Cardiac fibroblast (primary cell): Measurements from ENCODE around the gene DNLZ.

Experiments
- DNase-seq, 2 donors: peaks; one replicate each; pipeline versions ENCODE4 v3.0.0 to v3.0.0-alpha.2; 2010; ENCODE audit warnings: low read depth in 2 of 2
- H3K4me3 ChIP-seq, 2 donors: replicated peaks in 1 of 2; 1 replicate in 1 of 2; 2 replicates in 1 of 2; pipeline ENCODE4 v1.5.1; 2011; ENCODE audit warnings: low read depth in 2 of 2, low read length in 2 of 2, mild to moderate bottlenecking in 2 of 2, moderate library complexity in 1 of 2
- CTCF ChIP-seq: IDR thresholded peaks from one replicate; pipeline ENCODE4 v1.5.1; 2011; ENCODE audit warnings: low read depth, mild to moderate bottlenecking, low read length, inconsistent platforms

DNLZ gene

GRCh38 chr9:136379891-136380290 lies 16.3 kb upstream of the DNLZ start:
- TF ChIP-seq CTCF = no peak
- no peak for DNase-seq
- H3K4me3 ChIP-seq = no peak overlapping the region

DNA sequence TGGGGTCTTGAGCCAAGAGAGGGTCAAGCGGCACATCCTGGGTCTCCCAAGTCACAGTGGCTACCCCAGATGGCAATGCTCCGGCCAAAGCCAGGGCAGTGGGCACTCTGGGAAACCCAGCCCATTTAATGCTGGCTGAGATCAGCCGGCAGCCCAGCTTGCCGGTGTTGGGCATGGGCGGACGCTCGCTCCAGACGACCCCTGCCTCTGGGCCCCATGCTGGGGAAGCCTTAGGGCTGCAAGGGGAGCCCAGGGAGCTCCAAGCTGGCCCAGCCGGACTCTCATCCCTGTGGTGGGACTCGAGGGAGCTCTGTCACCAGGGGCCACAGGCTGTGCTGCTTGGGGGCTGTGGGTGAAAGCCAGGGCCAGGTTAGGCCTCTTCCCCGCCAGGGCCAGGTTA lies 15.9 kb upstream of the DNLZ start:
- H3K4me3 ChIP-seq = no peak overlapping the region
- DNase-seq = no peak
- TF ChIP-seq CTCF = no peak

DNA sequence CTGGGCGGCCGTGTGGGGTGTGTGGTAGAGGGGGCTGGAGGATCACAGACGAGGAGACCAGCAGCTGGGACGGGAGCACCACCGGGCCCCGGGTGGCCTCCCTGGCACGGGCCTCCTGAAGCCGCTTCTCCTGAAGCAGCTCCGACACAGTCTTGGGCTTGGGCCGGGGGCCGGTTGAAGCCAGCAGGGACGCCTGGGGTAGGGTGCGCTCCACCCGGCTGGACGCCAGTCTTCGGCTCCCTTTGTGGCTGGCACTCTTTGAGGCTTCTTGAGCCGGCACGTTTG lies 15.4 kb upstream of the DNLZ start:
- no peak for DNase-seq
- no peak overlapping the region for H3K4me3 ChIP-seq
- TF ChIP-seq CTCF = no peak

DNA sequence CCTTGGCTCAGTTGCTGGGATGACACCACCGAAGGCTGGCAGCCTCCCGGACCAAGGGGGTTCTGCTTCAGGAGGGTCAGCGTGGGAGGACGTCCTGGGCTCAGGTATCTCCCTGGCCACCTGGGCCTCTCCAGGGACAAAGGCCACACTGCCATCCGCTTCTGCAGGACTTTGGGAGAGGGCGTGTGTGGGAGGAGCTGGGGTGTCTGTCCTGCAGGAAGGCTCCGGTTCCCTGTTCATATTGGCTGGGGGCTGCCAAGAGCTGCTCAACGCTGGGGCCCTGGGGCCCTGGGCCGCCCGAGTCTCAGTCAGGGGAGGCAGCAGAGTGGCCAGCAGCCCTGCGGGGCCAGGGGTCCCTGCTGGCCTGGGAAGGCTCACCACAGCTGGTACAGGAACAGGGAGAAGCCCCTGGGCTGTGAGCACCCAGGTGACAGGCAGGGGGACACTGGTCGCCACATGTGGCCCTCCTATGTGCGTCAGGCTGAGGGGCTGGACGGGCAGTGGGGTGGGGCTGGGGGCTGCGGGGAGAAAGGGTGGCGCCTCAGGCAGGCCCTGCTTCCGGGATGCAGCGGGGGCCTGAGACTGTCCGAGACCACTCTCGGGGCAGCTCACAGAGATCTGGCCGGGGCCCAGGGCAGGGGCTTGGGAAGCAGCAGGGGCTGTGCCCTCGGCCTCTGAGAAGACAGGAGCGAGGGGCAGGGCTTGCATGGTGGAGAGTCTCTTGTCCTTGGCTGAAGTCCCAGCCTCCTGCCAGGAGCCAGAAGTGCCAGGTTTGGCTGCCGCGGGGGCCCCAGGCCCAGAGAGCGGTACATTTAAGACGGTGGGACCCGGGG lies 14.8 kb upstream of the DNLZ start:
- no peak overlapping the region for H3K4me3 ChIP-seq

DNA sequence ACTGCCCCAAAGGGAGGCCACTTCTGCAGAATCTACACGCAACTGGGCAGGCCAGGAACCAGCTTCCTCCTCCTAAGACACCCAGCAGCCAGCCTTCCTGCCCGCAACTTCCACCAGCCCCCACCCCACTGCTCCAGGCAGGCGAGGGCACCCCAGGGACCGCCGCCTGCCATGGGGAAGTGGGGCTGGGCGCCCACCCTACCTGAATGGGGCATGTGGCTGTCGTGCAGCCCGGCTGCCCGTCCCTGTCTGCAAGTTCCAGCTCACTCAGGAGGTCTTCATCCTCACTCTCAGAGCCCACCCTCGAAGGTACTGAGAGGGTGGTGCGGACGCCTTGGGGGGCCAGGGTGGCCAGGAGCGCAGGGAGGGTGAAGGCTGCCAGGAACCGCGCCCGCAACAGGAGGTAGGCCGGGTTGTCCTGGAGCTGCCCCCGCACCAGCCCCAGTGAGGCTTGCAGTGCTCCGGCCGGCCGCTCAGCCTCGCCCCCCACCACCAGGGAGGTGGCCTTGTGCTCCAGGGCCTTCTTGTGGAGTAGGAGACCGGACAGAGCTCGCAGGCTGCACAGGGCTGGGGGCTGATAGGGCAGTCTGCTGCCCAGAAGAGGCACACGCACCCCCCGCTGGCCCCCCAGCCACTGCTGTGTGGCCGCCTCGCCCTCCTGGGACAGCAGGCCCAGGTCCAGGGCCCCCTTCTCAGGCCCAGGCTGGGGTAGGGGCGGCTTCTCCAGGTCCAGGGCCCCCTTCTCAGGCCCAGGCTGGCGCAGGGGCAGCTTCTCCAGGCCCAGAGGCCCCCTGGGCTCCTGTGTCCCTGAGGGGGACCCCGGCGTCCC lies 14.0 kb upstream of the DNLZ start:
- H3K4me3 ChIP-seq = no peak overlapping the region
- DNase-seq = no peak
- no peak for TF ChIP-seq CTCF

More for the DNA sequence above, 14.8 kb upstream of the DNLZ start:
- no peak for TF ChIP-seq CTCF
- DNase-seq = no peak

DNA sequence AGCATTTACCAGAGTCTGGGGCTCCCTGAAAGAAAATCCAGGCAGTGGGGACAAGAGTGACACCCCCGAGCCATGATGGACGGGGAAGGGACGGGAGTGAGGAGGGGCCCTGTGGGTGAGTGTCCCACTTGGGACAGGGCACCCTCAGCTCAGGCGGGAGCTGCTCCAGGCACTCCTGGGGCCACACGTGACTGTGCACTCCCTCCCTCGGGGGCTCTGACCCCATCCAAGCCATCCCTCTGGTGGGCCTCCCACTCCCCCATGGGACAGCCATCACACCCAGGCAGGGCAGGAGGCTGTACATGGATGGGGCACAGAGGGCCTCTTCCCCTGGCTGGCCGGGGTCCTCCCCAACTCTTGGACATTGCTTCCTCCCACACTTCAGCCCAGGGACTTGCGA lies 12.9 kb upstream of the DNLZ start:
- no peak overlapping the region for H3K4me3 ChIP-seq
- no peak for DNase-seq
- no peak for TF ChIP-seq CTCF
